MM.1S (cell line): Measurements from ENCODE around the gene SNTG2.

ENCODE experiments used
- CTCF ChIP-seq: fragments of 300-600 bp; sonication (generic); IDR thresholded peaks from 2 replicates; pipeline ENCODE4 v1.5.1; 2016; ENCODE audit warnings: antibody characterized with exemption, low read length, mixed read lengths
- EZH2 ChIP-seq: fragments of 300-600 bp; sonication (generic); optimal IDR thresholded peaks from 2 replicates; pipeline ENCODE3; 2017; ENCODE audit warnings: low read depth, mild to moderate bottlenecking, antibody characterized with exemption, low read length, mixed read lengths

GRCh38 chr2:963876-964275 lies 13.2 kb downstream of the SNTG2 start:
- TF ChIP-seq CTCF (no peak), EZH2 (no peak)
